GM12875 (cell line): ENCODE measurements around the gene NHEJ1.

ENCODE experiments used
- H3K4me3 ChIP-seq: one replicate; pipeline ENCODE4 v1.5.1; 2011; ENCODE audit warnings: low read depth, low read length, control low read depth
- TF ChIP-seq, protein P1 (sequence below): IDR thresholded peaks from 2 replicates; pipeline ENCODE4 v1.5.1; 2011; ENCODE audit warnings: low read depth, mild to moderate bottlenecking, control low read depth, inconsistent platforms, low read length, moderate library complexity, borderline replicate concordance; ENCODE audit not compliant: insufficient read depth

NHEJ1 gene

DNA sequence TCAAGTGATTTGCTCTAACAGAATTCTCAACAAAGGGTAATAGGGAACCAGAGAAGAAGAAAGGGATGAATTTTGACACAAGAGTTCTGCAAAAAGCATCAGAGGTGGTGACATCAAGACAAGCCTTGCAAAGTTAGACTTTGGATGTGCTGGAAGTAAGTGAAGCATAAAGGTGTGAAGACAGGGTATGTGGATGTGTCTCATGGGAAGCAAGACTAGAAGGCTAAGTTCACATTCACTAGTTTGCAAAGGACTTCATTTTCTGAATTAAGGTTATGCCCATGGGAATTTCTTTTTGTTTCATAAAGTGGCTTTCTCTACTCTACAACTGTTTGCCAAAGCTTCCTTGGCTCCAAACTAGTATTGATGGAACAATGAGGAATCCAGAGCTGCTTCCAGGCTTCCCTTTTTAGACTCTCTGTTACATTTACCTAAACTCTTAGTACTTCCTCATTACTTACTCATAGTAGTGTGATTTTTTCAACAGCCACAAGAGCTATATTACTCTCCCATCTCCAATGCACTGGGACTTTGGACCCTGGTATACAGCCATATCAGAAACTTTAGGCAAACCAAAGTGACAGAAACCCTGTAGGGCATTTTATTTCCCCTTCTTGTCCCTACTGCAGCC is 78.8 kb downstream of the NHEJ1 start:
- no peak overlapping the region for H3K4me3 ChIP-seq
- TF ChIP-seq, protein P1, sequence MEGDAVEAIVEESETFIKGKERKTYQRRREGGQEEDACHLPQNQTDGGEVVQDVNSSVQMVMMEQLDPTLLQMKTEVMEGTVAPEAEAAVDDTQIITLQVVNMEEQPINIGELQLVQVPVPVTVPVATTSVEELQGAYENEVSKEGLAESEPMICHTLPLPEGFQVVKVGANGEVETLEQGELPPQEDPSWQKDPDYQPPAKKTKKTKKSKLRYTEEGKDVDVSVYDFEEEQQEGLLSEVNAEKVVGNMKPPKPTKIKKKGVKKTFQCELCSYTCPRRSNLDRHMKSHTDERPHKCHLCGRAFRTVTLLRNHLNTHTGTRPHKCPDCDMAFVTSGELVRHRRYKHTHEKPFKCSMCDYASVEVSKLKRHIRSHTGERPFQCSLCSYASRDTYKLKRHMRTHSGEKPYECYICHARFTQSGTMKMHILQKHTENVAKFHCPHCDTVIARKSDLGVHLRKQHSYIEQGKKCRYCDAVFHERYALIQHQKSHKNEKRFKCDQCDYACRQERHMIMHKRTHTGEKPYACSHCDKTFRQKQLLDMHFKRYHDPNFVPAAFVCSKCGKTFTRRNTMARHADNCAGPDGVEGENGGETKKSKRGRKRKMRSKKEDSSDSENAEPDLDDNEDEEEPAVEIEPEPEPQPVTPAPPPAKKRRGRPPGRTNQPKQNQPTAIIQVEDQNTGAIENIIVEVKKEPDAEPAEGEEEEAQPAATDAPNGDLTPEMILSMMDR, result no peak

DNA sequence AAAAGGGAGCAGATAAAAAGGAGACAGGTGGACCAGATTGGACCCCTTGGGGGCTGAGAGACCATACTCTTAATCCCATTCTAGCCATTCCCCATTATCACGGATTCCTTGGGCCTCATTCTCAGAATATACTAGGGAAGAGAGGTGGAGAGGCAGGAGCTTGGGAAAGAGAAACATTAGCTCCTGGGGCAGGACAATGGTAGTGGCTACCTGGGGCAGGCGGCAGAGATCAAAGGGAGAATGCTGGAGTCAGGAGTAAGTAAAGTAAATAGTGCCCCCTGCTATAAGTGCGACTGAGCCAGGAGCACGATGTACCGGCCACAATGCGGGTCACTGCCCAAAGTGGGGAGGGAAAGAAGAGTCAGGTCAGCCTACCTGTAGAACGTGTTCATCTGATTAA is 79.5 kb downstream of the NHEJ1 start:
- TF ChIP-seq, protein P1, result no peak
- no peak overlapping the region for H3K4me3 ChIP-seq

DNA sequence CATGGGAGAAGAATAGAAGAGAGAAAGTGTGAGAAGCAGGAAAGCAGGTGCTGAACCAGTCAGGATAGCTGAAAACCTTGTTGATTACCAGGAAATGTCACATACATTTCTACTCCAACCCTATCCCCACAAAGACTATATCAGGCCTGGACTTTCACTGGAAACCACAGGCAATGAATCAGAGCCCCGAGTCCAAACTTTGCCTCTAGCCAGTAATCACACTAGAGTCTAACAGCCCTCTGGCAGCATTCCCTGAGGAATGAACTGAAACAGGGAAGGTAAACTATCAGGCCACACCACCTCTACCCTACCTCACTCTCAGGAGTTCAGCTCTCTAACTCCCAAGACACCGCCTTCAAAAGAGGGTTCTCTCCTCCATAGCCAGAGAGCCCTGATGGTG is 81.2 kb downstream of the NHEJ1 start:
- TF ChIP-seq, protein P1, result no peak

DNA sequence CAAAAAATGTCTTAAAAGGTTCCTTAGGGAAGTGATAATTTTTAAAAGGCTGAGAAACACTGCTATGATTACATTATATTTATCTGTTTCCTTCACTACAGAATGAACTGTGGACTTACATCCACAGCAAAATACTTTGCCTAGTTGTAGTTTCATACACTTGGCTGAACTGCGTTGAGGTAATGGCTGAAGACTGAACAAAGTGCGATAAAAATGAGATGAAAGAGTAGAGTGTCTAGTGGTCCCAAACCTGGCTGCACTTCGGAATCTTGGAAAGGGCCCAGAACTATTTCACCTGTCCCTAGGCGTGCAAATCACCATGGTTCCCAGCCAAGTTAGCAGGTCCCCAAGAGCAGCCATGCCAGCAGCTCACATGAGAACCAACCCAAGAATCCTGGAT is 81.7 kb downstream of the NHEJ1 start:
- no peak overlapping the region for H3K4me3 ChIP-seq
- TF ChIP-seq, protein P1, result no peak

More for the DNA sequence above, 81.2 kb downstream of the NHEJ1 start:
- H3K4me3 ChIP-seq, result no peak overlapping the region

DNA sequence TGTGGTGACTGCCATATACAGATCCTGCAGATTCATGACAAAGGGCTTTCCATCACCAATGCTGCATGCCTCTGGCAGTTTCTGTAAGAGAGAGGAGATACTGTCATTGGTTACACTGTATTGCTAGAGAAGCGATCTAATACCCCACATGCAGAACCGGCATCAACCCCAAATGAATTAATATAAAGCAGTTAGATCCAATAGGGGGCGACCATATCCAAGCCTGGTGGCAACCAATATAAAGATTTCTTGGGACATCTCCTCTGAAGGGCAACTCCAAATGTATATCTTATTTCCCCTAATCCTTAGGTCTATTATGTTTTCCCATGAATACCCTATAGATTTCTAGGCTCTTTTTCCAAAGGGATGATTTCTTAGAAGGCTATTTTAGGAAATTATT is 82.5 kb downstream of the NHEJ1 start:
- TF ChIP-seq, protein P1, result no peak
- H3K4me3 ChIP-seq, result no peak overlapping the region

DNA sequence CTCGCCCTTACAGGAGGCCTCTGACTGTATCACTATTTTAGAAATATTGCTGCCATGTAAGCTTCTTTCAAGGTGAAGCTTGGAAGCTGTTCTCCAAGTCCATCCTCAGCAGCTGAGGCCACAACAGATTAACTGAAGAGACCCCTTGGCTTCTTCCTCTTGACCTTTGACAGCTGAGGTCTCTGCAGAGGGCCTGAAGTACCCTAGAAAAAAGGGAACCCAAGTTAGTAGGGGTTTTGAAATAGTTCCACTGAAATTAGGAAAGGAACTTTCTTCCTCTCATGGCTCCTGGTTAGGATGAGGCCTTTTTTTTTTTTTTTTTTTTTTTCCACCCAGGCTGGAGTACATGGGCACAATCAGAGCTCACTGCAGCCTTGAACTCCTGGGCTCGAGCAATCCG is 84.4 kb downstream of the NHEJ1 start:
- TF ChIP-seq, protein P1, result no peak
- no peak overlapping the region for H3K4me3 ChIP-seq

DNA sequence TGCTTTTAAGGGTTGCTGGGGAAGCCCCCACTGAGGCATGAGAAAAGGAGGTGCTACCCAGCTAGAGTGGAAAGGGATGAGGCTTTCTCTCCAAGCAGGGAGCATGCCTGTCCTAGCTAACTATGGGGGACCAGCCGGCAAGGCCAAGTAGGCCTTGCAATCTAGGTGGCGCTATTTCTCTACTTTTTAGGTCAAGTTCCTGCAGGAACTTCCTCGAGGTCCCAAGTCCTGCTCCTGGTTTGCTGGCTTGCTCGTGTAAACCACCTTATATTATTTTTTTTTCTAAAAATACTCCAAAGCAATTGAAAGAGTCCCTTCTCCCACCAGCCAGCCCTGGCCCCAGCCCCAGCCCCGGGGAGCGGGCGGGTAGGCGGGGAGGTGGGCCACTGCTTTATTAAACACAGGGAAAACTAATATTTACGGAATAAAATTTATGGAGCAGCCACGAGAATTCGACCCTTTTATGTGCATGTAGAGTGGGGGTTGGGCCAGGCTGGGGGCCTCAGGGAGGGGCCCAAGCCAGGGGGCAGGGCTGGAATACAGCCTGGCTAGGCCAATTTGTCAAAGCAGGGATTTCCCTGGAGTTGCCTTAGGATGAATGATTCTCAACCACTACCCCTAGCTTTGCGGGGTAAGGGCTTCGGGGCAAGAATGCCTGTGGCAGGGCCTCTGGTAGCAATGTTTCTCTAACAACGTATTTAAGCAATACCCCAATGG is 87.0 kb downstream of the NHEJ1 start:
- H3K4me3 ChIP-seq, result no peak overlapping the region

More for the DNA sequence above, 87.0 kb downstream of the NHEJ1 start:
- TF ChIP-seq, protein P1, result peak; percentile 77
